Measurements from ENCODE around the gene PDIA6.

DNA sequence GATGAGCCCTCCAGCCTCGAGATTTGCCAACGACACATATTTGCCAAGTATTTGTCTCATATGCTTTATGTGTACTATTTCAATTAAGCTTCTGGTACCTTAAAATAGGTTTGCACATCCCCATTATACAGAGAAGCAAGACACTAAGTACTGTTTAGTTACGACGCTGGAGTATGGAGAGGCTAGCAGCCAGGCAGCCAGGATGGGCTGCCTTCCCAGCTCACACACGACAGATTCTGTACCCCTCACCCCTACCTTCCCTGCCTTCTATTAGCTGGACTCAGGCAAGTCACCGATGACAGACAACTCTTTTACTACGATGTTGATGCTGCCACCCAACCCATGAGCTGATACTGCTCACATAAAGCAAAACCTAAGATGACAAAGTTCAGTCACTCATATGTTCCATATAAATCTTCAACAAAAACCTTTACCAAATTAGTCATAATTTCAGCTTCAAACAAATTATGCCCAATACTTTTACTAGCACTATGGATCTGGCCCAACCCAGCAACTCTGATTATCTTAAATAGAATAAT is 17.0 kb downstream of the PDIA6 start:
- TF ChIP-seq, protein P1, sequence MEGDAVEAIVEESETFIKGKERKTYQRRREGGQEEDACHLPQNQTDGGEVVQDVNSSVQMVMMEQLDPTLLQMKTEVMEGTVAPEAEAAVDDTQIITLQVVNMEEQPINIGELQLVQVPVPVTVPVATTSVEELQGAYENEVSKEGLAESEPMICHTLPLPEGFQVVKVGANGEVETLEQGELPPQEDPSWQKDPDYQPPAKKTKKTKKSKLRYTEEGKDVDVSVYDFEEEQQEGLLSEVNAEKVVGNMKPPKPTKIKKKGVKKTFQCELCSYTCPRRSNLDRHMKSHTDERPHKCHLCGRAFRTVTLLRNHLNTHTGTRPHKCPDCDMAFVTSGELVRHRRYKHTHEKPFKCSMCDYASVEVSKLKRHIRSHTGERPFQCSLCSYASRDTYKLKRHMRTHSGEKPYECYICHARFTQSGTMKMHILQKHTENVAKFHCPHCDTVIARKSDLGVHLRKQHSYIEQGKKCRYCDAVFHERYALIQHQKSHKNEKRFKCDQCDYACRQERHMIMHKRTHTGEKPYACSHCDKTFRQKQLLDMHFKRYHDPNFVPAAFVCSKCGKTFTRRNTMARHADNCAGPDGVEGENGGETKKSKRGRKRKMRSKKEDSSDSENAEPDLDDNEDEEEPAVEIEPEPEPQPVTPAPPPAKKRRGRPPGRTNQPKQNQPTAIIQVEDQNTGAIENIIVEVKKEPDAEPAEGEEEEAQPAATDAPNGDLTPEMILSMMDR (IDR thresholded peaks at IDR 0.05) = no peak
- TF ChIP-seq EZH2 (IDR thresholded peaks at IDR 0.05; ENCODE audit: borderline replicate concordance, insufficient read depth, low read depth, low read length, poor library complexity, severe bottlenecking) = no peak

Measured in B cell (primary cell).